Nephron (organoid): ENCODE measurements around the gene SDR39U1.

Experiments
- H3K27ac Mint-ChIP-seq, 3 experiments: 2 replicates each; pipeline ENCODE4 v1.8.0; 2020; ENCODE audit warnings: mixed read lengths in 3 of 3, mild to moderate bottlenecking in 2 of 3, moderate library complexity in 1 of 3
- H3K27me3 Mint-ChIP-seq: 2 replicates; pipeline ENCODE4 v1.8.0; 2021; ENCODE audit warnings: low read depth, mild to moderate bottlenecking, moderate library complexity, mixed read lengths
- H3K36me3 Mint-ChIP-seq: 2 replicates; pipeline ENCODE4 v1.8.0; 2020; ENCODE audit warnings: low read depth, mixed read lengths
- H3K4me1 Mint-ChIP-seq: 2 replicates; pipeline ENCODE4 v1.8.0; 2020; ENCODE audit warnings: mixed read lengths
- H3K4me3 Mint-ChIP-seq, 3 experiments: 2 replicates each; pipeline ENCODE4 v1.8.0; 2020; ENCODE audit warnings: mild to moderate bottlenecking in 3 of 3, mixed read lengths in 3 of 3, moderate library complexity in 2 of 3
- H3K9me3 Mint-ChIP-seq: 2 replicates; pipeline ENCODE4 v1.8.0; 2020; ENCODE audit warnings: mixed read lengths
- CTCF ChIP-seq, 3 experiments: fragments of 200-600 bp; sonication (generic); IDR thresholded peaks; one replicate each; pipeline ENCODE4 v1.5.0; 2021; ENCODE audit warnings: antibody characterized with exemption in 3 of 3; ENCODE audit not compliant: unreplicated experiment in 3 of 3

Gene SDR39U1

DNA sequence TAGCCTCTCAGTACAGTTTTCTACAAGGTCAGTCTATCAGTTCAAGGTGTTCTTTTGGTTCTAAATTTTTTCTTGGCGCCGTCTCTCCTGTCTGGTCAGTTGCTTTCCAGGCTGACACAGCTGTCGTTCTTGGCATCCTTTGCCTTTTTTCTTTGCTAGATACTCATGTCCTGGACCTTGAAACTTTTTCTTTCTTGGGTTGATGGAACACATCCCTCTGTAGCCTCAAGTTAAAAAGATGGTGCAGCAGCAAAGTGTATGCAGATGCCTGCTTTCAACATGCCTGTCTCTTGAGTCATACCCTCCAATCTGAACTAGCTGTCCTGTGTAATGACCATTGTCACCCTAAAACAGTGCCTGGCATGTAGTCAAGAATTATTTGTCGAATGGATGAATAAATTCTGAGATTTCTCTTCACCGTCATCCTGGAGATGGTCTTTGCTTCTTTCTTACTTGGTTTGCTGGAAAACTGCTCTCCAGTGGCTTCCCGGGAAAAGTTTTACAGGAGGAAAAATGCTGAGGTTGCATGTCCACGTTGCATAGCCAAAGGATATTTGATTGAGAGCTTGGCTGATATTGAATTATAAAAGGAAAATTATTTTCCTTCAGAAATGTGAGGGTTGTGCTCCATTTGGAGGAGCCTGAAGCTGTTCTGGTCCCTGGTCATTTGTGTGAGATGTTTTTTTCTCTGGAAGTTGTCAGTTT is 39.1 kb downstream of the SDR39U1 start:
- H3K4me1 Mint-ChIP-seq: peaks cover 52% of the 10 kb centered on the region
- H3K4me3 Mint-ChIP-seq: peak overlapping the region; percentile 60 to 84 (median 82)
- no peaks in the 10 kb centered on the region for H3K9me3 Mint-ChIP-seq
- H3K27me3 Mint-ChIP-seq: no peaks in the 10 kb centered on the region
- TF ChIP-seq CTCF (IDR thresholded peaks at IDR 0.05; ENCODE audit: unreplicated experiment in 3 of 3): no peak
- H3K36me3 Mint-ChIP-seq: peaks cover 42% of the 10 kb centered on the region
- H3K27ac Mint-ChIP-seq: peak overlapping the region; percentile 61 to 91 (median 75)

DNA sequence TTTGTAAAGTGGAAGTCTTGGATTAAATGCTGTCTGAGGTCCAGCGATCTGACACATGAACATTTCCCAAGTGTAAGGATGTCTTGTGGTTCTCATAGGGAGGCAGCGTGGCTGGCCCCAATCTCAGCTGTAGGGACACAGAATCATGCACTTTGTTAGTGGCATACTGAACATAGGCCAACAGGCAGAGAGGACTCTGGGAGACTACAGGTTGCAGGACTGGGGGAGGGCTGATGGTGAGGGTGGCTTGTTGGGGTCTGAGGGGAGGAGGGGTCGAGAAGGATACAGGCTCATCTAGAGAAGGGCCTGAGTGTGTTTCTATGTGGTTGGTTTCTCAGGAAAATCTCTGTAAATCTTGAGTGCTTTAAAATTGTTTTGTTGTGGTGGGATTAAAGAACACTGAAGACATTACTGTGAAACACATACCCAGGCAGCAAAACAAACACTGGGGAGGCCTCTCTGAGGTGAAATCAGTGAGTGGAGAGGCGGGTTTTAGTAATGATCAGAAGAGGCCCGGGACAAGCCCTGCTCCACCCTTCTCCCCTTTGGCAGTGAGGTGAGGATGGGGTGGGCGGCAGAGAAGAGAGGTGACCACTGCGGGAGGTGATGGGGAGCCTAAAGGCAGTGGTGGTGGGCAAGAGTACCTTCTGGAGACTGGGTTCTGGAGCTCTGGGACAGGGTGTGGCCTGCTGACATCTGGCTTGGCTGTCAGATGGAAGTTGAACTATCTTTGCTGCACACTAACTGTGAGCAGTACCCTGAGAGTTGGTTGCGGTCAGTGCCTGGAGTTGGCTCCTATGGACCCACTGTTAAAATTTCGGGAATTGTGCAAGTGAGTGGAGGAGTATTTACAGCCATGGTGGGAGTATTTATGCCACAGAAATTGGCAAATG is 40.5 kb downstream of the SDR39U1 start:
- Mint-ChIP-seq H3K9me3 (no peaks in the 10 kb centered on the region), H3K27me3 (no peaks in the 10 kb centered on the region), H3K27ac (peak overlapping the region; percentile 56 to 75 (median 72)), H3K4me1 (peaks cover 64% of the 10 kb centered on the region), H3K4me3 (peak overlapping the region; percentile 92 to 99 (median 97)), H3K36me3 (peaks cover 40% of the 10 kb centered on the region)
- no peak for TF ChIP-seq CTCF (IDR thresholded peaks at IDR 0.05; ENCODE audit: unreplicated experiment in 3 of 3)

GRCh38 chr14:24399999-24400718 is 42.4 kb downstream of the SDR39U1 start:
- TF ChIP-seq CTCF (IDR thresholded peaks at IDR 0.05; ENCODE audit: unreplicated experiment in 3 of 3): no peak
- Mint-ChIP-seq H3K4me1 (peaks cover 75% of the 10 kb centered on the region), H3K27ac (peak overlapping the region; percentile 75 to 98 (median 96)), H3K4me3 (peak overlapping the region; percentile 92 to 99 (median 97)), H3K9me3 (peaks cover 3% of the 10 kb centered on the region), H3K36me3 (peaks cover 27% of the 10 kb centered on the region), H3K27me3 (no peaks in the 10 kb centered on the region)

GRCh38 chr14:24399447-24399822 is 43.1 kb downstream of the SDR39U1 start:
- Mint-ChIP-seq H3K27ac (peak overlapping the region; percentile 75 to 98 (median 96)), H3K4me3 (peak overlapping the region; percentile 92 to 99 (median 97)), H3K27me3 (no peaks in the 10 kb centered on the region), H3K9me3 (peaks cover 3% of the 10 kb centered on the region), H3K4me1 (peaks cover 74% of the 10 kb centered on the region), H3K36me3 (peaks cover 20% of the 10 kb centered on the region)
- no peak for TF ChIP-seq CTCF (IDR thresholded peaks at IDR 0.05; ENCODE audit: unreplicated experiment in 3 of 3)

DNA sequence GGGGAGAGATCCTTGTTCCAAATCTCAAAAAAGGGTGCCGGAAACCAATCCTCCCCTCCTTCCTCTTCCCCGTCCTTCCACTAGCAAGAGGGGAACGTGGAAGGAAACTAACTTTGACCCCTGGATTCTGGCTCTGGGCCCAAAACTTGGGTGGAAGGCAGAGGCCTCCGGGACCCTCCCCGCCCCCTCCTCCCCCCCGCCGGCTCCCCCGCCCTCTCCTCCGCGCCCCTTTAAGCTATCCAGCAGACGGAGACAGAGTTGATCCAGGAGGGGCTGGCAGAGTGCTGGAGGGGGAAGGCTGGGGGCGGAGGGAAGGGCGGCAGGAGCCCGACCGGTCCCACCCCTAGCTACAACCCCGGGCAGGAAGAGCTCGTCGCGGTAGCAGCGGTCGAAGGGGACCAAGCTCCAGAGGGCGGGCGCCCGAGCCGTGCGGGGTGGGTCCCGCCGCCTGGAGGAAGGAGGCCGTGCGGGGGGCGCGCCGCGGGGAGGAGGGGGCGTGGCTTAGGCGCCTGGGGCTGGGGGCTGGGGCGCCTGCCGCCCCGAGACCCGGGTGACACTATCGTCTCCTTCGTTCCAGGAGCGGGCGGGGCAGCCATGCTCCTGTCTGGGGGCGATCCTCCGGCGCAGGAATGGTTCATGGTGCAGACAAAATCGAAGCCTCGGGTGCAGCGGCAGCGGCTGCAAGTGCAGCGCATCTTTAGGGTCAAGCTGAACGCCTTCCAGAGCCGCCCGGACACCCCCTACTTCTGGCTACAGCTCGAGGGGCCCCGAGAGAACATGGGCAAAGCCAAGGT is 43.7 kb downstream of the SDR39U1 start, which contains the start of gene NYNRIN:
Gene NYNRIN, plus strand, starts transcription at position 351 of the 794 bp plus-strand sequence. Its CDS starts 244 bp downstream, at position 595.
- peak within 1 kb of the TSS; percentile 75 to 98 (median 98) for H3K27ac Mint-ChIP-seq
- peaks cover 3% of the 10 kb centered on the region for H3K9me3 Mint-ChIP-seq

More for the DNA sequence above, 43.7 kb downstream of the SDR39U1 start, which contains the start of gene NYNRIN:
- no peak for TF ChIP-seq CTCF (IDR thresholded peaks at IDR 0.05; ENCODE audit: unreplicated experiment in 3 of 3)
- peaks cover 15% of the 10 kb centered on the region for H3K36me3 Mint-ChIP-seq
- H3K4me1 Mint-ChIP-seq: peaks cover 74% of the 10 kb centered on the region
- H3K27me3 Mint-ChIP-seq: no peaks in the 10 kb centered on the region
- peak within 1 kb of the TSS; percentile 92 to 99 (median 97) for H3K4me3 Mint-ChIP-seq
